Kidney (tissue), 14 donors: ENCODE data around the gene ULK4. TPM values are rescaled to one million over a fixed set of nuclear protein-coding genes. Genes with fewer than 3 reads are reported as not detected.

Experiments used
- DNase-seq, 5 donors: peaks; one replicate each; pipeline ENCODE4 v3.0.0-alpha.2; 2013 to 2020
- FAIRE-seq: peaks from 2 replicates; lab custom pipeline; 2012; peaks lifted over from hg19 to GRCh38; lab: Jason Lieb, UNC
- H3K27ac ChIP-seq, 2 donors: one replicate each; pipeline ENCODE4 v1.7.0; 2013; ENCODE audit warnings: low read depth in 2 of 2, low read length in 2 of 2, inconsistent platforms in 1 of 2
- H3K27me3 ChIP-seq: one replicate; pipeline ENCODE4 v1.7.1; 2013; ENCODE audit warnings: low read length, inconsistent platforms; ENCODE audit not compliant: control insufficient read depth, insufficient read depth
- H3K36me3 ChIP-seq, 3 donors: one replicate each; pipeline versions ENCODE4 v1.7.0 to v1.7.1; 2013; ENCODE audit warnings: low read length in 3 of 3, control low read depth in 1 of 3, inconsistent platforms in 1 of 3; ENCODE audit not compliant: insufficient read depth in 3 of 3, control insufficient read depth in 2 of 3
- H3K4me1 ChIP-seq, 3 donors: one replicate each; pipeline versions ENCODE4 v1.7.0 to v1.7.1; 2013; ENCODE audit warnings: low read length in 3 of 3, inconsistent platforms in 1 of 3, low read depth in 1 of 3; ENCODE audit not compliant: control insufficient read depth in 2 of 3, insufficient read depth in 2 of 3
- H3K4me3 ChIP-seq, 3 donors: one replicate each; pipeline versions ENCODE4 v1.7.0 to v1.8.1; 2013; ENCODE audit warnings: low read length in 3 of 3, control low read depth in 1 of 3, inconsistent platforms in 1 of 3
- H3K9ac ChIP-seq, 3 donors: one replicate each; pipeline versions ENCODE4 v1.7.0 to v1.7.1; 2013; ENCODE audit warnings: low read length in 3 of 3, control low read depth in 1 of 3, inconsistent platforms in 1 of 3
- H3K9me3 ChIP-seq, 3 donors: one replicate each; pipeline versions ENCODE4 v1.7.0 to v1.7.1; 2013; ENCODE audit warnings: low read length in 3 of 3, control low read depth in 1 of 3, inconsistent platforms in 1 of 3; ENCODE audit not compliant: control insufficient read depth in 2 of 3, insufficient read depth in 1 of 3
- CTCF ChIP-seq: IDR thresholded peaks from 3 replicates; pipeline ENCODE4 v1.5.1; 2012; ENCODE audit warnings: mild to moderate bottlenecking, moderate library complexity, borderline replicate concordance; ENCODE audit not compliant: insufficient read depth; ENCODE audit errors: extremely low read depth
- intact Hi-C: fragments of 100-400 bp; cut with DNase I; formaldehyde crosslinking; loops from one replicate; pipeline ENCODE4 v1.11.1; 2022
- polyA plus RNA-seq: library from polyadenylated mRNA; stranded (reverse); fragments of 350-450 nt; fragmentation: Illumina TruSeq; extraction: RNeasy Lipid Tissue Mini Kit (QIAGEN cat#74804); gene quantifications from one replicate; pipeline ENCODE4 v1.2.3, GENCODE V29; 2014; ENCODE audit warnings: low read depth, low replicate concordance; ENCODE audit not compliant: insufficient read depth
- total RNA-seq: library from RNA; stranded (reverse); fragmentation: NEBNext Ultra II Directional; extraction: Animal tissue kit (Norgen Biotek cat#: 25700); gene quantifications from one replicate; pipeline ENCODE4 v1.2.1, GENCODE V29; 2021
- donor health status: control.
- donor health status: control.
- donor health status: control.
- donor health status: control.
- donor health status: control.
- donor health status: DM: yes; HTN: yes; CAD: no.
- donor health status: Normal renal cell carcinoma (clear cell type).

Gene ULK4
- total and polyA plus RNA-seq, 2 donors from 2014 or later, result 4.6 to 20.5 TPM

- no peaks in the 10 kb centered on the region for H3K9me3 ChIP-seq
- H3K9ac ChIP-seq, result no peak overlapping the region
- intact Hi-C loops, result no loop called here
- no peaks in the 10 kb centered on the region for H3K4me1 ChIP-seq
- FAIRE-seq (no peak), DNase-seq (no peak)
- no peak overlapping the region for H3K27ac ChIP-seq
- no peaks in the 10 kb centered on the region for H3K36me3 ChIP-seq
- H3K27me3 ChIP-seq, result no peaks in the 10 kb centered on the region
- TF ChIP-seq CTCF, result no peak
- H3K4me3 ChIP-seq, result no peak overlapping the region
These were observed 537.2 kb downstream of the ULK4 start for GRCh38 chr3:41424543-41425300.

GRCh38 chr3:41419809-41420208 lies 542.1 kb downstream of the ULK4 start:
- no peak overlapping the region for H3K4me3 ChIP-seq
- no peak for FAIRE-seq
- intact Hi-C loops, result no loop called here
- H3K4me1 ChIP-seq, result no peaks in the 10 kb centered on the region
- no peaks in the 10 kb centered on the region for H3K9me3 ChIP-seq
- no peak overlapping the region for H3K27ac ChIP-seq
- DNase-seq, result no peak
- H3K9ac ChIP-seq, result no peak overlapping the region
- no peaks in the 10 kb centered on the region for H3K36me3 ChIP-seq
- H3K27me3 ChIP-seq, result no peaks in the 10 kb centered on the region
- TF ChIP-seq CTCF, result no peak

- H3K4me3 ChIP-seq, result no peak overlapping the region
- H3K9ac ChIP-seq, result no peak overlapping the region
- TF ChIP-seq CTCF, result no peak
- H3K4me1 ChIP-seq, result no peaks in the 10 kb centered on the region
- FAIRE-seq, result no peak
- no peaks in the 10 kb centered on the region for H3K36me3 ChIP-seq
- H3K27ac ChIP-seq, result no peak overlapping the region
- DNase-seq, result no peak
- no peaks in the 10 kb centered on the region for H3K9me3 ChIP-seq
- intact Hi-C loops, result no loop called here
- no peaks in the 10 kb centered on the region for H3K27me3 ChIP-seq
These were observed 542.8 kb downstream of the ULK4 start for GRCh38 chr3:41418961-41419691.
